ENCODE measurements around the gene KL. TPM values are rescaled to one million over a fixed set of nuclear protein-coding genes. Genes with fewer than 3 reads are reported as not detected.

KL gene
- total RNA-seq (ENCODE audit: low replicate concordance) = 3.6 TPM in 2 replicates
- long read RNA-seq, partial matches to known transcripts = 0 of 1 reads
- long read RNA-seq, other reads (novel, unspliced or antisense) = 1 of 1 reads

DNA sequence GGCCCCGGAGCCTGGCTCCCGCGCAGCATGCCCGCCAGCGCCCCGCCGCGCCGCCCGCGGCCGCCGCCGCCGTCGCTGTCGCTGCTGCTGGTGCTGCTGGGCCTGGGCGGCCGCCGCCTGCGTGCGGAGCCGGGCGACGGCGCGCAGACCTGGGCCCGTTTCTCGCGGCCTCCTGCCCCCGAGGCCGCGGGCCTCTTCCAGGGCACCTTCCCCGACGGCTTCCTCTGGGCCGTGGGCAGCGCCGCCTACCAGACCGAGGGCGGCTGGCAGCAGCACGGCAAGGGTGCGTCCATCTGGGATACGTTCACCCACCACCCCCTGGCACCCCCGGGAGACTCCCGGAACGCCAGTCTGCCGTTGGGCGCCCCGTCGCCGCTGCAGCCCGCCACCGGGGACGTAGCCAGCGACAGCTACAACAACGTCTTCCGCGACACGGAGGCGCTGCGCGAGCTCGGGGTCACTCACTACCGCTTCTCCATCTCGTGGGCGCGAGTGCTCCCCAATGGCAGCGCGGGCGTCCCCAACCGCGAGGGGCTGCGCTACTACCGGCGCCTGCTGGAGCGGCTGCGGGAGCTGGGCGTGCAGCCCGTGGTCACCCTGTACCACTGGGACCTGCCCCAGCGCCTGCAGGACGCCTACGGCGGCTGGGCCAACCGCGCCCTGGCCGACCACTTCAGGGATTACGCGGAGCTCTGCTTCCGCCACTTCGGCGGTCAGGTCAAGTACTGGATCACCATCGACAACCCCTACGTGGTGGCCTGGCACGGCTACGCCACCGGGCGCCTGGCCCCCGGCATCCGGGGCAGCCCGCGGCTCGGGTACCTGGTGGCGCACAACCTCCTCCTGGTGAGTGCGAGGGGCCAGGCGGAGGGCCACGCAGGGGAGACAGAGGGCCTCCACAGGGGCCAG is at the start of gene KL:
Gene KL, plus strand, starts transcription at position 10 of the 909 bp plus-strand sequence. Its CDS starts 18 bp downstream, at position 28.
- H3K27me3 Mint-ChIP-seq = peaks cover 68% of the 10 kb centered on the region
- H3K27ac Mint-ChIP-seq = peak within 1 kb of the TSS; percentile 80
- no peaks in the 10 kb centered on the region for H3K9me3 Mint-ChIP-seq
- peak within 1 kb of the TSS; percentile 85 for H3K4me3 Mint-ChIP-seq
- H3K36me3 Mint-ChIP-seq = no peaks in the 10 kb centered on the region
- DNase-seq (ENCODE audit: extremely low spot score, unreplicated experiment) = no peak
- TF ChIP-seq, protein P1, sequence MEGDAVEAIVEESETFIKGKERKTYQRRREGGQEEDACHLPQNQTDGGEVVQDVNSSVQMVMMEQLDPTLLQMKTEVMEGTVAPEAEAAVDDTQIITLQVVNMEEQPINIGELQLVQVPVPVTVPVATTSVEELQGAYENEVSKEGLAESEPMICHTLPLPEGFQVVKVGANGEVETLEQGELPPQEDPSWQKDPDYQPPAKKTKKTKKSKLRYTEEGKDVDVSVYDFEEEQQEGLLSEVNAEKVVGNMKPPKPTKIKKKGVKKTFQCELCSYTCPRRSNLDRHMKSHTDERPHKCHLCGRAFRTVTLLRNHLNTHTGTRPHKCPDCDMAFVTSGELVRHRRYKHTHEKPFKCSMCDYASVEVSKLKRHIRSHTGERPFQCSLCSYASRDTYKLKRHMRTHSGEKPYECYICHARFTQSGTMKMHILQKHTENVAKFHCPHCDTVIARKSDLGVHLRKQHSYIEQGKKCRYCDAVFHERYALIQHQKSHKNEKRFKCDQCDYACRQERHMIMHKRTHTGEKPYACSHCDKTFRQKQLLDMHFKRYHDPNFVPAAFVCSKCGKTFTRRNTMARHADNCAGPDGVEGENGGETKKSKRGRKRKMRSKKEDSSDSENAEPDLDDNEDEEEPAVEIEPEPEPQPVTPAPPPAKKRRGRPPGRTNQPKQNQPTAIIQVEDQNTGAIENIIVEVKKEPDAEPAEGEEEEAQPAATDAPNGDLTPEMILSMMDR (conservative IDR thresholded peaks at IDR 0.05) = no peak
- H3K4me1 Mint-ChIP-seq (ENCODE audit: unreplicated experiment) = peaks cover 14% of the 10 kb centered on the region

DNA sequence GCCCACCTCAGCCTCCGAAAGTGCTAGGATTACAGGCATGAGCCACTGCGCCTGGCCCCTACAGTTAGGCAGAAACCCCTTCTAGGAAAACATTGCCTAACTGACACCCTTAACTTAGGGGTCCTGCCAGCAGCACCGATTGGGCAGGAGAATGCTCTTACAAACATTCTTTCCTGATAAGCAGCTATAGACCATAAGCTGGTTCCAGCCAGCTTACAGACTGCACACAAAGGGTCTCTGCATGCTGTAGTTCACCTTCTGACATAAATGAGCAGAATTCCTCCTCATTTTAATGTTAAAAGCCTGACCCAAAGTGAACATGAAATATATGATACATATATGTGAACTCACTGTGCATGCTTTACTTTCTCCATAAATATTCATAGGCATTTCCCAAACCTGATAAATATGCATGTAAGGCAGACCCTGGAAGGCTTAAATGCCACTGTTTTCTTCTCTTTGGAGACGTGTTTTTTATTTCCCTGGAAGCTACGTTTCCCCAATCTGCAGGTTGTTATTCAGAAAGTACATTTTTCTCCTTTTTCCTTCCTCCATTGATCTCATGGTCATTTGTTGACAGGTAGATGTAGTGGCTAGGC is 48.5 kb upstream of the KL start:
- H3K27ac Mint-ChIP-seq = no peak overlapping the region
- no peaks in the 10 kb centered on the region for H3K36me3 Mint-ChIP-seq
- peaks cover 11% of the 10 kb centered on the region for H3K4me1 Mint-ChIP-seq (ENCODE audit: unreplicated experiment)
- no peaks in the 10 kb centered on the region for H3K27me3 Mint-ChIP-seq
- DNase-seq (ENCODE audit: extremely low spot score, unreplicated experiment) = no peak
- H3K9me3 Mint-ChIP-seq = no peaks in the 10 kb centered on the region
- TF ChIP-seq, protein P1 (conservative IDR thresholded peaks at IDR 0.05) = no peak
- H3K4me3 Mint-ChIP-seq = no peak overlapping the region

DNA sequence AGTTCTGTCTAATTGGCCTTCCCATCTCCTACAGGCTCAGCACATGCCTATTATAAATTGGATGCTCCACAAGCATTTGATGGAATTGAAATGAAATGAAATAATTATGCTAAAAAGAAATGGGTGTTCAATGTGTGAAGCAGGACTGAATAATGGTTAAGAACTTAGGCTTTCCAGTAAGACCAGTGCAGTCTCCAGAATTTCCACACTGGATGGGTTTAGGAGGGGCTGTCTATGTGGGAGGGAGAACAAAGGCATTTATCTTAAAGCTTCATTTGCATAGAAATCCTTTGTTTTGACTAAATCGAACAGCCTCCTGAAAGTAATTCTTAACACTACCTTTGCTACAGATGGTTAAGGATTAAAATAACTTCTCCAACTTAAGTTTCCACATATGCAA is 47.9 kb upstream of the KL start:
- Mint-ChIP-seq H3K9me3 (no peaks in the 10 kb centered on the region), H3K4me3 (no peak overlapping the region), H3K27me3 (no peaks in the 10 kb centered on the region), H3K4me1 (ENCODE audit: unreplicated experiment) (peaks cover 11% of the 10 kb centered on the region), H3K27ac (no peak overlapping the region), H3K36me3 (no peaks in the 10 kb centered on the region)
- TF ChIP-seq, protein P1 (conservative IDR thresholded peaks at IDR 0.05) = no peak
- DNase-seq (ENCODE audit: extremely low spot score, unreplicated experiment) = no peak

DNA sequence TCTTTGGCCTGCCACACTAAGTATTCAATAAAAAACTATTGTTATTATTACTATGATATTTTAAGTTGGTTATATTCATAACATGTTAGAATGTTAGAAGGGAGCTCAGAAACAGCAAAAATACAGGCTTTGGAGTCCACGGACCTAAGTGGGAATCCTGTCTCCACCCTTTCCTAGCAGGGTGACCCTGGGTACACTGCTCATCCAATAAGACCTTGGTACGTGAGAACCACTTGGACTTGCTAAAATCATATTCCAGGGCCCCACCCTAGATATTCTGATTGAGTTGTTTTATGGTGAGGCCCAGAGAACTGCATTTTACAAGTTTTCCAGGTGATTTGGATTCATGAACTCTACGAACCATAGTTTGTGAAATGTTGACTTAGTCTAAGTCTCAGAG is 47.4 kb upstream of the KL start:
- DNase-seq (ENCODE audit: extremely low spot score, unreplicated experiment) = no peak
- TF ChIP-seq, protein P1 (conservative IDR thresholded peaks at IDR 0.05) = no peak
- Mint-ChIP-seq H3K9me3 (no peaks in the 10 kb centered on the region), H3K36me3 (no peaks in the 10 kb centered on the region), H3K4me3 (no peak overlapping the region), H3K27ac (no peak overlapping the region), H3K4me1 (ENCODE audit: unreplicated experiment) (peaks cover 11% of the 10 kb centered on the region), H3K27me3 (no peaks in the 10 kb centered on the region)

DNA sequence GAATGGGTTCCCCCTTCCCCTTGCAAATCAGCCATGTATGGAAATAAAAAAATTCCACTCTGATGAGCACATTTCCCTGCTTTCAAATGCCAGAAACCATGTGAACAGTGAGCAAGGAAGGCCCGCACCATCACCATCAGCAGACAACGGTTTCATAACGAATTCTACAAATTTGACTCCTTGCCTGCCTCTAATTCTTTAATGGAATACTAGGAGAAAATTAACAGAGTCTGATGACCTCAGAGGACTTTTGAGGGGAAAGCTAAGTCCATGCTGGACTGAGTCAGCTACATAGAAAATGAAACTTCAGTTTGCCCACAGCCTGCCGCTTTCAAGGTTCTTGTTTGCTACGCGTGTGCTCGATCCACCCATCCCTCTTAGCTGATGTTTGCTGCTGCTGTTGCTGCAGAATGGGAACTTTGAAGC is 46.7 kb upstream of the KL start:
- Mint-ChIP-seq H3K9me3 (no peaks in the 10 kb centered on the region), H3K27me3 (no peaks in the 10 kb centered on the region), H3K4me3 (no peak overlapping the region), H3K4me1 (ENCODE audit: unreplicated experiment) (peaks cover 11% of the 10 kb centered on the region), H3K36me3 (no peaks in the 10 kb centered on the region), H3K27ac (no peak overlapping the region)
- TF ChIP-seq, protein P1 (conservative IDR thresholded peaks at IDR 0.05) = no peak
- DNase-seq (ENCODE audit: extremely low spot score, unreplicated experiment) = no peak
